ENCODE measurements around the gene PJVK.

Gene PJVK

DNA sequence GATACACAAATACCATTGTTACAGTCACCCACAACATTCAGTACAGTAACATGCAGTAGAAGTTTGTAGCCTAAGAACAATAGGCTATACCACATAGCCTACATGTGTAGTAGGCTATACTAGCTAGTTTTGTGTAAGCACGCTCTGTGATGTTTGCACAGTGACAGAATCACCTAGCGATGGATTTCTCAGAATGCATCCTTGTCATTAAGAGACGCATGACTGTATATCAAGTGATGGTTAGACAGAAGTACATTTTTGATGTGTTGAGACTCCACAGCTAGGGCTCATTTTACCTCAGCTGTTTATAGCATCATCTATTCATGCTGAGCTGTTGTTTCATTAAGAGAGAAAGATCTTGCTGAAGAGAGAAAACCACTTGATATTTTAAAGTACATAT, 48.5 kb downstream of the PJVK start:
- Histone ChIP-seq H3K4me1 (ENCODE audit: insufficient read depth, insufficient read length) (no peaks in the 10 kb centered on the region), H3K4me3 (ENCODE audit: insufficient read length, low read depth) (no peak overlapping the region), H3K9ac (ENCODE audit: insufficient read length, low read depth) (no peak overlapping the region), H3K36me3 (ENCODE audit: insufficient read depth, insufficient read length, low read length) (peaks cover 62% of the 10 kb centered on the region), H3K27me3 (ENCODE audit: insufficient read depth, insufficient read length) (no peaks in the 10 kb centered on the region), H3K9me3 (ENCODE audit: insufficient read depth, low read length) (no peaks in the 10 kb centered on the region)
- DNase-seq (ENCODE audit: low read depth, low spot score): no peak
- no peak for TF ChIP-seq YY1 (IDR thresholded peaks at IDR 0.05; ENCODE audit: insufficient read depth, insufficient read length)
- TF ChIP-seq SUZ12 (IDR thresholded peaks at IDR 0.05; ENCODE audit: extremely low read depth, insufficient read depth, insufficient read length): no peak
- TF ChIP-seq ZNF274 (IDR thresholded peaks at IDR 0.05; ENCODE audit: low read depth, low read length): no peak

GRCh38 chr2:178502751-178503150, 51.6 kb downstream of the PJVK start:
- TF ChIP-seq SUZ12 (IDR thresholded peaks at IDR 0.05; ENCODE audit: extremely low read depth, insufficient read depth, insufficient read length): no peak
- TF ChIP-seq ZNF274 (IDR thresholded peaks at IDR 0.05; ENCODE audit: low read depth, low read length): no peak
- TF ChIP-seq YY1 (IDR thresholded peaks at IDR 0.05; ENCODE audit: insufficient read depth, insufficient read length): no peak
- Histone ChIP-seq H3K36me3 (ENCODE audit: insufficient read depth, insufficient read length, low read length) (peaks cover 48% of the 10 kb centered on the region), H3K9me3 (ENCODE audit: insufficient read depth, low read length) (no peaks in the 10 kb centered on the region), H3K9ac (ENCODE audit: insufficient read length, low read depth) (no peak overlapping the region), H3K27me3 (ENCODE audit: insufficient read depth, insufficient read length) (no peaks in the 10 kb centered on the region), H3K4me1 (ENCODE audit: insufficient read depth, insufficient read length) (no peaks in the 10 kb centered on the region), H3K4me3 (ENCODE audit: insufficient read length, low read depth) (no peak overlapping the region)
- no peak for DNase-seq (ENCODE audit: low read depth, low spot score)

DNA sequence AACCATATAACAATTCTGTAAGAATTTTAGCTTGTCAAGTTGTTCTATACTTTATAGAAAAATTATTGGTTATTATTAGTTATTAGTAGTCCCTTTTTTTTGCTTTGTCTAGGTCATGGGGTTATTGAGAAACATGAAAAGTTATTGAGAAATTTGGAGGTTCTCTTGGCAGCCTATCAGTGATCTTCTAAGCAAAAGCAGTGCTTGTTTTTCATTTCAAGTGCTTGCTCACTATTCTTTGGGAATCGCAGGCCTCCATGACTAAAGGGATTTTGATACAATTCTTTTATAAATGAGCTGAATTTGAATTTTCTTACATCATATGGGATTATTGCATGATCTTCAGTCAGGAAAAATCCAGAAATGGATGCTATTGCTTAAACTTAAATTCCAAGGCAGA, 54.9 kb downstream of the PJVK start:
- Histone ChIP-seq H3K36me3 (ENCODE audit: insufficient read depth, insufficient read length, low read length) (peaks cover 30% of the 10 kb centered on the region), H3K9ac (ENCODE audit: insufficient read length, low read depth) (no peak overlapping the region), H3K4me1 (ENCODE audit: insufficient read depth, insufficient read length) (peaks cover 3% of the 10 kb centered on the region), H3K4me3 (ENCODE audit: insufficient read length, low read depth) (no peak overlapping the region), H3K27me3 (ENCODE audit: insufficient read depth, insufficient read length) (no peaks in the 10 kb centered on the region), H3K9me3 (ENCODE audit: insufficient read depth, low read length) (no peaks in the 10 kb centered on the region)
- no peak for DNase-seq (ENCODE audit: low read depth, low spot score)
- TF ChIP-seq SUZ12 (IDR thresholded peaks at IDR 0.05; ENCODE audit: extremely low read depth, insufficient read depth, insufficient read length) (no peak), YY1 (IDR thresholded peaks at IDR 0.05; ENCODE audit: insufficient read depth, insufficient read length) (no peak)

DNA sequence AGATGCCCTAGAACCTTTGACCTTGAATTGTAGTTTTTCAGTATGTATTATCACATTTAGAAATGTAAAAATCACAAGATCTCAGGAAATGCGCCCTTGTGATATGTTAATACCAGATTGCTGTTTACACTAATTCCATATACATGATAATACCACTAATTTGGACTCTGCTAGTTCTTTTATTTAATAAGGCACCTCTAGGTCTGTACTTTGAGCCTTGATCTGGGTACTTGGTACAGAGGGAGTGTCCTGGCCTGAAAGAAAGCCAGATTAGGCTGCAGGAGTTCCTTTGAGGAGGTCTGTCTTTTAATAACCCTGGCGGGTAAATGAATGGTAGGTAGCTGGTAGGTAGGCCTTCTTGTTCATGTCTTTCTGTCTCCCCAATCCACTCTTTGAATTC, 55.3 kb downstream of the PJVK start:
- peaks cover 3% of the 10 kb centered on the region for H3K4me1 ChIP-seq (ENCODE audit: insufficient read depth, insufficient read length)
- no peaks in the 10 kb centered on the region for H3K27me3 ChIP-seq (ENCODE audit: insufficient read depth, insufficient read length)
- H3K4me3 ChIP-seq (ENCODE audit: insufficient read length, low read depth): no peak overlapping the region
- no peak for TF ChIP-seq SUZ12 (IDR thresholded peaks at IDR 0.05; ENCODE audit: extremely low read depth, insufficient read depth, insufficient read length)
- no peak for TF ChIP-seq ZNF274 (IDR thresholded peaks at IDR 0.05; ENCODE audit: low read depth, low read length)
- no peak for TF ChIP-seq YY1 (IDR thresholded peaks at IDR 0.05; ENCODE audit: insufficient read depth, insufficient read length)
- no peak for DNase-seq (ENCODE audit: low read depth, low spot score)
- H3K9ac ChIP-seq (ENCODE audit: insufficient read length, low read depth): no peak overlapping the region
- no peaks in the 10 kb centered on the region for H3K9me3 ChIP-seq (ENCODE audit: insufficient read depth, low read length)
- H3K36me3 ChIP-seq (ENCODE audit: insufficient read depth, insufficient read length, low read length): peaks cover 29% of the 10 kb centered on the region

GRCh38 chr2:178506949-178507348, 55.8 kb downstream of the PJVK start:
- Histone ChIP-seq H3K36me3 (ENCODE audit: insufficient read depth, insufficient read length, low read length) (peaks cover 27% of the 10 kb centered on the region), H3K4me3 (ENCODE audit: insufficient read length, low read depth) (no peak overlapping the region), H3K4me1 (ENCODE audit: insufficient read depth, insufficient read length) (peaks cover 3% of the 10 kb centered on the region), H3K9me3 (ENCODE audit: insufficient read depth, low read length) (no peaks in the 10 kb centered on the region), H3K9ac (ENCODE audit: insufficient read length, low read depth) (no peak overlapping the region), H3K27me3 (ENCODE audit: insufficient read depth, insufficient read length) (no peaks in the 10 kb centered on the region)
- TF ChIP-seq YY1 (IDR thresholded peaks at IDR 0.05; ENCODE audit: insufficient read depth, insufficient read length) (no peak), SUZ12 (IDR thresholded peaks at IDR 0.05; ENCODE audit: extremely low read depth, insufficient read depth, insufficient read length) (no peak), ZNF274 (IDR thresholded peaks at IDR 0.05; ENCODE audit: low read depth, low read length) (no peak)
- no peak for DNase-seq (ENCODE audit: low read depth, low spot score)

DNA sequence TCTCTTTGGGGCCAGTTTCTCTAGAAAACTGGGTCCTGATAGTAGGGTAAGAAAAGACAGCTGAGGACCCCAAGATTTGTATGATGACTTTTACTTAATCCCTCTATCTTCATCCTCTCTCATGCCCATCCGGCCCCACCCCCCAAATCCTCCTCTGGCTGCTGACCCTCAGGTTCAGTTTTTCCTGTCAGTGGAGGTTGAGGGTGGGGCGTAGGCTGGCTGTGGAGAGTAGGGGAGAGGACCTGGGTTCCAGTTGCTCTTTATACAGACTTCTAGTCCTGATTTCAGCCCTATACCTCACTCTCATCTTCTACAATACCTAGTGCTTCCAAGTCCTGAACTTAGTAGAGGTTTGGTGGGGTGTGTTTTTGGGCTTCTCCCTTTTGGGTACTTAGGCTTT, 57.5 kb downstream of the PJVK start:
- Histone ChIP-seq H3K36me3 (ENCODE audit: insufficient read depth, insufficient read length, low read length) (peaks cover 12% of the 10 kb centered on the region), H3K27me3 (ENCODE audit: insufficient read depth, insufficient read length) (no peaks in the 10 kb centered on the region), H3K9me3 (ENCODE audit: insufficient read depth, low read length) (no peaks in the 10 kb centered on the region), H3K9ac (ENCODE audit: insufficient read length, low read depth) (no peak overlapping the region), H3K4me3 (ENCODE audit: insufficient read length, low read depth) (no peak overlapping the region), H3K4me1 (ENCODE audit: insufficient read depth, insufficient read length) (peaks cover 3% of the 10 kb centered on the region)
- TF ChIP-seq ZNF274 (IDR thresholded peaks at IDR 0.05; ENCODE audit: low read depth, low read length) (no peak), YY1 (IDR thresholded peaks at IDR 0.05; ENCODE audit: insufficient read depth, insufficient read length) (no peak), SUZ12 (IDR thresholded peaks at IDR 0.05; ENCODE audit: extremely low read depth, insufficient read depth, insufficient read length) (no peak)
- DNase-seq (ENCODE audit: low read depth, low spot score): no peak

DNA sequence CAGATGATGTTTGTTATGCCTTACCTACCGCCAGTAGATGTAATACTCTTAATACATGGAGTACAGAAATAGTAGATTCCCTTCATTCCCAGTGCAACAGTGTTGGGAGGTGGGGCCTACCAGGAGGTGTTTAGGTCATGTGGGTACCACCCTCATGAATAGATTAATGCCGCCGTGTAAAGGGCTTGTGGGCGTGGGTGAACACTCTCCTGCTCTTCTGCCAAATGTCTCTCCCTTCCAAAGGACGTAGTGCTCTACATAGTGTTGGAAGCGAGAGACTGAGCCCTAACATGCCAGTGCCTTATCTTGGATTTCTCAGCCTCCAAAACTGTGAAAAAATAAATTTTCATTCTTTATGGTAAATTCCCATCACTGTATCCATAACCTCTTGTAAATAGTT, 59.2 kb downstream of the PJVK start:
- no peak for TF ChIP-seq YY1 (IDR thresholded peaks at IDR 0.05; ENCODE audit: insufficient read depth, insufficient read length)
- TF ChIP-seq ZNF274 (IDR thresholded peaks at IDR 0.05; ENCODE audit: low read depth, low read length): no peak
- TF ChIP-seq SUZ12 (IDR thresholded peaks at IDR 0.05; ENCODE audit: extremely low read depth, insufficient read depth, insufficient read length): no peak

More for the DNA sequence above, 59.2 kb downstream of the PJVK start:
- Histone ChIP-seq H3K27me3 (ENCODE audit: insufficient read depth, insufficient read length) (no peaks in the 10 kb centered on the region), H3K36me3 (ENCODE audit: insufficient read depth, insufficient read length, low read length) (peaks cover 2% of the 10 kb centered on the region), H3K4me3 (ENCODE audit: insufficient read length, low read depth) (no peak overlapping the region), H3K4me1 (ENCODE audit: insufficient read depth, insufficient read length) (peaks cover 3% of the 10 kb centered on the region), H3K9me3 (ENCODE audit: insufficient read depth, low read length) (no peaks in the 10 kb centered on the region), H3K9ac (ENCODE audit: insufficient read length, low read depth) (no peak overlapping the region)
- DNase-seq (ENCODE audit: low read depth, low spot score): no peak
